Mucosa of rectum (tissue), 2 donors: Measurements from ENCODE around the gene USP16.
"Not testable (repeated sequence)": the region's sequence is repeated elsewhere in the genome, so short reads cannot be mapped to it uniquely, and the experiment has no call there.

Experiments used
- H3K27ac ChIP-seq, 2 donors: one replicate each; pipeline ENCODE4 v1.7.0; 2013; ENCODE audit warnings: inconsistent platforms in 2 of 2, low read depth in 2 of 2, low read length in 2 of 2
- H3K27me3 ChIP-seq, 2 donors: one replicate each; pipeline ENCODE4 v1.7.0; 2013; ENCODE audit warnings: low read length in 2 of 2; ENCODE audit not compliant: control insufficient read depth in 2 of 2, insufficient read depth in 2 of 2
- H3K36me3 ChIP-seq, 2 donors: one replicate each; pipeline ENCODE4 v1.7.0; 2013; ENCODE audit warnings: low read length in 2 of 2; ENCODE audit not compliant: control insufficient read depth in 2 of 2, insufficient read depth in 2 of 2
- H3K4me1 ChIP-seq, 2 donors: one replicate each; pipeline ENCODE4 v1.7.0; 2013; ENCODE audit warnings: low read length in 2 of 2, mild to moderate bottlenecking in 1 of 2; ENCODE audit not compliant: control insufficient read depth in 2 of 2, insufficient read depth in 2 of 2
- H3K4me3 ChIP-seq, 2 donors: one replicate each; pipeline ENCODE4 v1.7.0; 2013; ENCODE audit warnings: low read length in 2 of 2
- H3K9ac ChIP-seq, 2 donors: one replicate each; pipeline ENCODE4 v1.7.0; 2013; ENCODE audit warnings: low read length in 2 of 2, low read depth in 1 of 2, mild to moderate bottlenecking in 1 of 2
- H3K9me3 ChIP-seq, 2 donors: one replicate each; pipeline ENCODE4 v1.7.0; 2013; ENCODE audit warnings: low read length in 2 of 2; ENCODE audit not compliant: control insufficient read depth in 2 of 2
- donor health status: healthy.
- donor health status: Normal muscosa, but diverticular disease.

The USP16 gene

GRCh38 chr21:29024474-29025327 is at the start of gene USP16:
USP16 (plus strand) TSS chr21:29024668; CDS start chr21:29027914, 3,246 bp downstream.
- H3K36me3 ChIP-seq: peaks cover 0 to 5% of the 10 kb centered on the region in 2 donors
- no peaks in the 10 kb centered on the region for H3K9me3 ChIP-seq
- H3K27ac ChIP-seq: peak within 1 kb of the TSS; percentile 99 to 100
- peak within 1 kb of the TSS; percentile 99 for H3K4me3 ChIP-seq
- H3K4me1 ChIP-seq: peaks cover 6 to 10% of the 10 kb centered on the region in 2 donors
- H3K27me3 ChIP-seq: no peaks in the 10 kb centered on the region
- peak within 1 kb of the TSS; percentile 89 to 100 for H3K9ac ChIP-seq

GRCh38 chr21:28975397-28975796 is 49.1 kb upstream of the USP16 start:
- H3K36me3 ChIP-seq: peaks cover 31 to 38% of the 10 kb centered on the region in 2 donors
- H3K9me3 ChIP-seq: no peaks in the 10 kb centered on the region
- H3K4me3 ChIP-seq: no peak overlapping the region
- H3K9ac ChIP-seq: no peak overlapping the region
- no peaks in the 10 kb centered on the region for H3K27me3 ChIP-seq
- H3K4me1 ChIP-seq: no peaks in the 10 kb centered on the region
- no peak overlapping the region for H3K27ac ChIP-seq

- H3K9me3 ChIP-seq: no peaks in the 10 kb centered on the region
- no peak overlapping the region for H3K27ac ChIP-seq
- no peaks in the 10 kb centered on the region for H3K27me3 ChIP-seq
- H3K4me1 ChIP-seq: no peaks in the 10 kb centered on the region
- peaks cover 44 to 60% of the 10 kb centered on the region in 2 donors for H3K36me3 ChIP-seq
- no peak overlapping the region for H3K4me3 ChIP-seq
- H3K9ac ChIP-seq: no peak overlapping the region
These were observed 45.4 kb upstream of the USP16 start for GRCh38 chr21:28979092-28979491.

GRCh38 chr21:28982637-28983036 is 41.8 kb upstream of the USP16 start:
- Histone ChIP-seq H3K9me3 (no peaks in the 10 kb centered on the region), H3K36me3 (peaks cover 40 to 61% of the 10 kb centered on the region in 2 donors), H3K4me1 (no peaks in the 10 kb centered on the region), H3K9ac (no peak overlapping the region), H3K4me3 (no peak overlapping the region), H3K27me3 (no peaks in the 10 kb centered on the region), H3K27ac (no peak overlapping the region)

GRCh38 chr21:28986677-28987076 is 37.8 kb upstream of the USP16 start:
- no peak overlapping the region for H3K27ac ChIP-seq
- no peak overlapping the region for H3K4me3 ChIP-seq
- peaks cover 28 to 30% of the 10 kb centered on the region in 2 donors for H3K36me3 ChIP-seq
- no peaks in the 10 kb centered on the region for H3K9me3 ChIP-seq
- H3K27me3 ChIP-seq: no peaks in the 10 kb centered on the region
- H3K4me1 ChIP-seq: peaks cover 2 to 3% of the 10 kb centered on the region in 2 donors
- H3K9ac ChIP-seq: no peak overlapping the region

GRCh38 chr21:28988146-28988545 is 36.3 kb upstream of the USP16 start:
- H3K27me3 ChIP-seq, H3K4me1 ChIP-seq, H3K4me3 ChIP-seq, H3K9me3 ChIP-seq, H3K27ac ChIP-seq, H3K9ac ChIP-seq: not testable (repeated sequence)
- H3K36me3 ChIP-seq: peaks cover 17% of the 10 kb centered on the region in 2 donors

GRCh38 chr21:28991861-28992525 is 32.5 kb upstream of the USP16 start:
- Histone ChIP-seq H3K9ac (peak overlapping the region; percentile 89 to 97), H3K4me3 (peak overlapping the region; percentile 97 to 99), H3K27ac (peak overlapping the region; percentile 92 to 96), H3K9me3 (no peaks in the 10 kb centered on the region), H3K4me1 (peaks cover 6 to 7% of the 10 kb centered on the region in 2 donors), H3K27me3 (no peaks in the 10 kb centered on the region), H3K36me3 (no peaks in the 10 kb centered on the region)

- Histone ChIP-seq H3K27ac (peak within 1 kb of the TSS; percentile 92 to 96), H3K36me3 (no peaks in the 10 kb centered on the region), H3K4me1 (peaks cover 6 to 7% of the 10 kb centered on the region in 2 donors), H3K4me3 (peak within 1 kb of the TSS; percentile 97 to 99), H3K9me3 (no peaks in the 10 kb centered on the region), H3K9ac (peak within 1 kb of the TSS; percentile 89 to 97), H3K27me3 (no peaks in the 10 kb centered on the region)
These were observed 31.8 kb upstream of the USP16 start, which contains the start of gene LTN1 for GRCh38 chr21:28992526-28993292. LTN1 (minus strand) TSS chr21:28992877; CDS start chr21:28992805, 72 bp downstream.

GRCh38 chr21:28993293-28993629 is 31.2 kb upstream of the USP16 start:
- Histone ChIP-seq H3K36me3 (no peaks in the 10 kb centered on the region), H3K4me3 (peak overlapping the region; percentile 97 to 99), H3K9me3 (no peaks in the 10 kb centered on the region)

More at GRCh38 chr21:28993293-28993629, 31.2 kb upstream of the USP16 start:
- H3K27ac ChIP-seq: peak overlapping the region; percentile 92 to 96
- peak overlapping the region; percentile 89 to 97 for H3K9ac ChIP-seq
- H3K27me3 ChIP-seq: no peaks in the 10 kb centered on the region
- peaks cover 6 to 7% of the 10 kb centered on the region in 2 donors for H3K4me1 ChIP-seq
